Stimulated activated CD4-positive, alpha-beta T cell treated with anti-CD3 and anti-CD28 coated beads, Interleukin-4, amount 100 ng/mL, for 1 hour (primary cell): ENCODE data around the gene KYNU.
"Not testable (repeated sequence)": the region's sequence is repeated elsewhere in the genome, so short reads cannot be mapped to it uniquely, and the experiment has no call there.

Experiments
- DNase-seq: peaks from one replicate; pipeline ENCODE4 v3.0.0-alpha.2; 2020

The KYNU gene

GRCh38 chr2:142872882-142873724 lies 4.4 kb upstream of the KYNU start:
- DNase-seq, result no peak

GRCh38 chr2:142873831-142874287 lies 3.6 kb upstream of the KYNU start:
- DNase-seq, result no peak

- no peak for DNase-seq
Observed at GRCh38 chr2:142874293-142874814, 3.1 kb upstream of the KYNU start.

- no peak for DNase-seq
Observed at GRCh38 chr2:142875010-142875409, 2.5 kb upstream of the KYNU start.

- no peak for DNase-seq
Observed at GRCh38 chr2:142875652-142876051, 1.8 kb upstream of the KYNU start.

DNA sequence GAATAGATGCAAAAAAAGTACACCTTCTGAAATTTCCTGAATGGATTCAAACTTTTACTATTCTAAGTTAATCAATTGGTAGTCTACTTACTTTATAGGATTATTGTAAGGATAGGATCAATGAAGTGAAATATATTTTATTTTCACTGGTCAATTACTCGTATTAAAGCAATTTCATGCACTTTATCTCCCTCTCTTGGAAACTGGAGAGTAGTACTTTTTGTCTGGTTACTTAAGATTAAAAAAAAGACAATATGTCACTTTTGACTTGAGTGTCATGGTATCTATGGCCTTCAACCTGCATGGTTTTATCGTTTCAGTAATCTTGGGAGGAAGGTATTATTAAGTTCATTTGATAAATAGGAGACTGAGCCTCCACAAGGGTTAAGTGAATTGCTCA lies 1.0 kb upstream of the KYNU start:
- no peak for DNase-seq

DNA sequence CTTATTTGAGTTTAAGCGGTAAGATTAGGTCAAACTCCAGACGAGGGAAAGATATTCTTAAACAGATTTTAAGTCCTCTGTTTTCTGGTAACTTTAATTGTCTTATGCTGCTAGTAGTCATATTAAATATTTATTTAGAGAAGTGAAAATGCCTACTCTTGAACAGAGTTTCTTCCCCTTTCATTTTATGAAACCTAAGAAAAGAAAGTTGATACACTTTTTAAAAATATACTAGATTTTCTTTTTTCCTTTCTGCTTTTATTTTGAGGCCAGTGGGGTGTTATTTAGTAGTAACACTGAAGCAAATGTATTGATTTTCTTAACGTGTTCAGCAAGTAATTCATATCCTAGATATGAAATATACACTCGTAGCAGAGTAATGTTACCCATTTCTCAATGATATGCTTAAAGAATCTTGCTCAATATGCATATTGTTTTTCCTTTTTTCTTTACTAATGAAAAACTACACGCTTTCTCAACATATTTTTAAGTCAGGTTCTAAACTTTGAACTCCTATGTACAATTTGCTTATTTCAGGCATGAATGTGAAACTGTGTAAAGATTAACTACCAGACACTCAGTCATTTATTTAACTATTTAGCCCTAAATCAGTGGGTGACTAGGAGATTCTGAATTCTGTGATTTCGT lies 691 bp downstream of the KYNU start:
- no peak for DNase-seq

GRCh38 chr2:142879151-142879550 lies 1.7 kb downstream of the KYNU start:
- DNase-seq, result no peak

- DNase-seq, result no peak
Observed at GRCh38 chr2:142880279-142880678, 2.8 kb downstream of the KYNU start.

GRCh38 chr2:142881619-142882018 lies 4.2 kb downstream of the KYNU start:
- DNase-seq, result no peak

GRCh38 chr2:142882500-142882899 lies 5.0 kb downstream of the KYNU start:
- not testable (repeated sequence) for DNase-seq

- DNase-seq, result no peak
Observed at GRCh38 chr2:142883526-142883925, 6.1 kb downstream of the KYNU start.

DNA sequence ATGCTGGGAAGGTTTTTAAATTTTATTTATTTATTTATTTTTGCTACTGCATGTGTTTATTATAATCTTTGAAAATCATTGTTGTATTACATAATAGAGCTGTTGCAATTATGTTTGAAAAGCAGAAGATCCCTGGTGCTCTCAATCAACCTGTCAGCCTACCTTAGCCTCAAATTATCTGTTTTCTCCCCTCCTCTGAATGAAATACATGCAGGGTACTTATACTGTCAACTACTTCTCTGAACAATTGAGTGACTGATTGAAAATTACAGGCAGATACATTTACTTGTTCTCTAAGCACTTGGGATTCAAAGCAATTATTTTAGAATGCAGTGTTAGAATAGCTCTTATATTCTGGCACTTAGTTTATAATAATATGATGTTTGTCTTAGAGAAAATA lies 8.1 kb downstream of the KYNU start:
- DNase-seq, result no peak

- DNase-seq, result no peak
Observed at GRCh38 chr2:142892715-142893114, 15.3 kb downstream of the KYNU start.

- no peak for DNase-seq
Observed at GRCh38 chr2:142893241-142893640, 15.8 kb downstream of the KYNU start.

DNA sequence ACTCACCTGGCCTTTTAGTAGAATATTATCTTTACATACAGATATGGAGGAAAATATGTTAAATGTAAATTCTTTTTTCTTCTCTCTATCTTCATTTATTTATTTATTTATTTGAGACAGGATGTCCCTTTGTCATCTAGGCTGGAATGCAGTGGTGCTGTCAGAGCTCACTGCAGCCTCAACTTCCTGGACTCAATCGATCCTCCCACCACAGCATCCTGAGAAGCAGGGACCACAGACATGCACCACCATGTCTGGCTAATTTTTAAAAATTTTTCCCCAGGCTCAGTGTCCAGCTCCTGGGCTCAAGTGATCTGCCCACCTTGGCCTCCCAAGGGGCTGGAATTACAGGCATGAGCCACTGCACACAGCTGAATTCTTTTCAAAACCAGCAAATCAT lies 20.3 kb downstream of the KYNU start:
- no peak for DNase-seq

GRCh38 chr2:142900327-142900726 lies 22.9 kb downstream of the KYNU start:
- DNase-seq, result not testable (repeated sequence)

DNA sequence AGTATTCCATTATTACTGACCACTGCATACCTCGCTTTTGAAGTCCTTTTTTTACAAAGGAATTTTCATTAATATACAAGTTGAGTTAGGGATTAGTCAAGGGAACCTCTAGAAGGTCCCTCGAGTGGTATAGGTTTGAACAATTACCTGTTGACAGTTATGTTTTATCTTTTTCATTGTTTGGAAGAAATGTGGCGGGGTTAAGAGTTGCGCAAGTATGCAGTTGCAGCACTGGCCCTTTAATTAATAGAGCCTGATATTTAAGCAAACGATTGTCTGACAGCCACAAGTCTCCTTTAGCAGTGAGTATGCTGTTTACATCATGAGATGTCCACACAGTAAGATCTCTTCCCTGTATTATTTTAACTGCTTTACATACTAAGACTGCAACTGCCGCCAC lies 24.3 kb downstream of the KYNU start:
- DNase-seq, result no peak

- DNase-seq, result not testable (repeated sequence)
Observed at GRCh38 chr2:142903726-142904125, 26.3 kb downstream of the KYNU start.

GRCh38 chr2:142907653-142908052 lies 30.2 kb downstream of the KYNU start:
- no peak for DNase-seq

DNA sequence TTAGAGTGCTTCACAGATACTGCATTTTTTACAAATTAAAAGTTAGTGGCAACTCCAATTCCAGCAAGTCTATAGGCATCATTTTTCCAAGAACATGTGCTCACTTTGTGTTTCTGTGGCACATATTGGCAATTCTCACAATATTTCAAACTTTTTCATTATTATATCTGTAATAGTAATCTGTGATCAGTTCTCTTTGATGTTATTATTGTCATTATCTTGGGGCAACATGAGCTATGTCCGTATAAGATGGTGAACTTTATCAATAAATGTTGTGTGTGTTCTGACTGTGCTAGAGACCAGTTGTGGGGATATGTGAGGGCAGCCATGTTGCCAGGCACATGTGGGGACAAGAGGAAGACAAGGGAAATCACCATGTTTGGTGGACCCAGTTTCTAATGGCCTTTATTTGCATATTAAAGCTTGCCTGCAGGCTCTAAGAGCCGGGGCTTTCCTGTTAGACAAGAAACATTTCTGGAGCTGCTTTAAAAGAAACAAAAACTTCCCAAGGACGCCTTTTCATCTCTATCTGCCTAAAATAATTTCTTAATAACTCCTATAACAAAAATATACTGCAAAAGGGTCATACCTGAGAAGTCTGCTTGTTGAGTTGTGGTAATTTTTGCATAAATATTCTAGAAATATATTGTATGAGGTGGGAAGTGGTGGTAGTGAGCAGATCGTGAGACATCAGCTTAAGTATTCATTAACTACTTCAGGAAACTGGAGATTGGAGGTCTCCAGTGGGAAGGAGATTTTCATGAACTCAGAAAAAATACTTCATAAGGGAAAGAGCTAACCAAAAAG lies 37.2 kb downstream of the KYNU start:
- DNase-seq, result no peak

DNA sequence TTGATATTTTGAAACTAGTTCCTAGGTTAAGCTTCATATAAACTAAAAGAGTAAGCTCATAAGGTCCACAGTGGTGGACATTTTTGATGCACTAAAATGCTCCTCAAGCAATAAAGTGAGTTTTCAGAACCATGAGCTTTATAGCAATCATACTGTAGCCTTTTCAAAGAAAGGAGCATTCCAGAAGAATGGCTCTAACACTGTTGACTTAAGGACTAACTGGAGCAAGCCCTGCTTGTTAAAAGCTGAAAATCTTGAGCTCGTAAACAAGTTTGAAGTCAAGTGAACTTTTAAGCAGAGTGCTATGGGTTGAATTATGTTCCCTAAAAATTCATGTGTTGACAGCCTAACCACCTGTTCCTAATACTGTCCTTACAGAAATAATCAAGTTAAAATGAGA lies 38.0 kb downstream of the KYNU start:
- no peak for DNase-seq

GRCh38 chr2:142918624-142919023 lies 41.2 kb downstream of the KYNU start:
- no peak for DNase-seq
